ENCODE measurements around the gene COBL.

COBL gene

GRCh38 chr7:51329696-51330263 is 13.2 kb upstream of the COBL start:
- DNase-seq = no peak
- no peak overlapping the region for H3K4me3 ChIP-seq
- H3K36me3 ChIP-seq = no peaks in the 10 kb centered on the region
- intact Hi-C loops (cut with DNase I; ENCODE audit: low total_unique reads) = no loop called here
- H3K4me1 ChIP-seq = no peaks in the 10 kb centered on the region
- TF ChIP-seq, protein P1, sequence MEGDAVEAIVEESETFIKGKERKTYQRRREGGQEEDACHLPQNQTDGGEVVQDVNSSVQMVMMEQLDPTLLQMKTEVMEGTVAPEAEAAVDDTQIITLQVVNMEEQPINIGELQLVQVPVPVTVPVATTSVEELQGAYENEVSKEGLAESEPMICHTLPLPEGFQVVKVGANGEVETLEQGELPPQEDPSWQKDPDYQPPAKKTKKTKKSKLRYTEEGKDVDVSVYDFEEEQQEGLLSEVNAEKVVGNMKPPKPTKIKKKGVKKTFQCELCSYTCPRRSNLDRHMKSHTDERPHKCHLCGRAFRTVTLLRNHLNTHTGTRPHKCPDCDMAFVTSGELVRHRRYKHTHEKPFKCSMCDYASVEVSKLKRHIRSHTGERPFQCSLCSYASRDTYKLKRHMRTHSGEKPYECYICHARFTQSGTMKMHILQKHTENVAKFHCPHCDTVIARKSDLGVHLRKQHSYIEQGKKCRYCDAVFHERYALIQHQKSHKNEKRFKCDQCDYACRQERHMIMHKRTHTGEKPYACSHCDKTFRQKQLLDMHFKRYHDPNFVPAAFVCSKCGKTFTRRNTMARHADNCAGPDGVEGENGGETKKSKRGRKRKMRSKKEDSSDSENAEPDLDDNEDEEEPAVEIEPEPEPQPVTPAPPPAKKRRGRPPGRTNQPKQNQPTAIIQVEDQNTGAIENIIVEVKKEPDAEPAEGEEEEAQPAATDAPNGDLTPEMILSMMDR (IDR thresholded peaks at IDR 0.05) = no peak
- H3K9me3 ChIP-seq = no peaks in the 10 kb centered on the region
- peaks cover 0 to 6% of the 10 kb centered on the region in 2 donors for H3K27me3 ChIP-seq
- no peak overlapping the region for H3K27ac ChIP-seq

DNA sequence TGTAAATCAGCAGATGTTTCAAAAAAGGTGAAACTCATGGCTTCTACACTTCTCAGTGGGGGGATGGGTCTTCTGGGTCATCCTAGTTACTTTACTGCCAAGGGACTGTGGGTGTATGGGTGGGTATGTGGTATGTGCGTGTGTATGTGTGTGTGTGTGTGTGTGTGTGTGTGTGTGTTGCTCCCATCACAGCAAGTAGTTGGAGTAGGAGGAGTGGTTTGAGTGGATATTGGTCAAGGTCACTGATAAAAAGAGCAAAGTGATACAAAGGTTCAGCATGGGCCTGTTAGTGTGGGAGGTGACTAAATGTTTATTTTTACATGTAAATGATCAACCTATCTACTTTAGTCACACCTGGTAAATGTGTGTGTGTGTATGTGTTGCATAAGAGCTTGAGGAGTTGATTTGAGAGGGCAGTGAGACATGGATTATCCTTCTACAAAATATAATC is 11.8 kb upstream of the COBL start:
- Histone ChIP-seq H3K4me3 (no peak overlapping the region), H3K9me3 (no peaks in the 10 kb centered on the region), H3K36me3 (no peaks in the 10 kb centered on the region), H3K27me3 (peaks cover 0 to 6% of the 10 kb centered on the region in 2 donors), H3K4me1 (no peaks in the 10 kb centered on the region), H3K27ac (no peak overlapping the region)
- TF ChIP-seq, protein P1 (IDR thresholded peaks at IDR 0.05) = no peak
- no peak for DNase-seq
- intact Hi-C loops (cut with DNase I; ENCODE audit: low total_unique reads) = no loop called here

- TF ChIP-seq, protein P1 (IDR thresholded peaks at IDR 0.05) = no peak
- H3K9me3 ChIP-seq = no peaks in the 10 kb centered on the region
- H3K27ac ChIP-seq = no peak overlapping the region
- intact Hi-C loops (cut with DNase I; ENCODE audit: low total_unique reads) = no loop called here
- peaks cover 0 to 6% of the 10 kb centered on the region in 2 donors for H3K27me3 ChIP-seq
- DNase-seq = no peak
- H3K4me1 ChIP-seq = no peaks in the 10 kb centered on the region
- H3K36me3 ChIP-seq = no peaks in the 10 kb centered on the region
- no peak overlapping the region for H3K4me3 ChIP-seq
Measured at GRCh38 chr7:51327287-51327717, 10.7 kb upstream of the COBL start.

DNA sequence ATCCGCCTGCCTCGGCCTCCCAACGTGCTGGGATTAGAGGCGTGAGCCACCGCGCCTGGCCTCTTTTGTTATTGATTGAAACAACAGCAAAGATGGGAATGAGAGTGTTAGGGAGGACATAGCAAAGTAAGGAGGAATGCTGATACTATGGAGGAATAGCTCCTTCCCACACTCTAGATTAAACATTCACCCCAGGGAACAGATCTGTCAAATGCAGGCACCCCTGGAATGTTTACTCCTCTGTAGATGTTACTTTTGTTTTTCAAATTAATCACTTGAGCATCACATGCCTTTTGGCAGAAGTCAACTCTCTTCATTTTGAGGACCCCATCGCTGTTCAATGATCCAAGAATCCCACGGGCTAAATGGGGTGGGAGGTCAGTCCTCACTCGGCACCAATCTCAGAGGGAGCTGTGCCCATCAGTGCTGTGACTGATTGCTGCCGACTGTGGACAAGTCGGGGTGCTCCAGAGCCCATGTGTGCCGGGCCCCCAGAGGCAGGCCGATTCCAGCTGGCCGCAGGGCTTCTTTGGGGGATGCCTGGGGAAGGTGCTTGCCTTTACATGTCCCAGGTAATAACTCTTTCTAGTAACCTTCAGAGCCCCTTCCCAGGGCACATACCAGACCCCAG is 10.2 kb upstream of the COBL start:
- no peaks in the 10 kb centered on the region for H3K4me1 ChIP-seq
- peaks cover 0 to 6% of the 10 kb centered on the region in 2 donors for H3K27me3 ChIP-seq
- no peak overlapping the region for H3K27ac ChIP-seq
- intact Hi-C loops (cut with DNase I; ENCODE audit: low total_unique reads) = no loop called here
- H3K4me3 ChIP-seq = no peak overlapping the region
- no peaks in the 10 kb centered on the region for H3K36me3 ChIP-seq
- no peak for DNase-seq
- TF ChIP-seq, protein P1 (IDR thresholded peaks at IDR 0.05) = no peak
- no peaks in the 10 kb centered on the region for H3K9me3 ChIP-seq

DNA sequence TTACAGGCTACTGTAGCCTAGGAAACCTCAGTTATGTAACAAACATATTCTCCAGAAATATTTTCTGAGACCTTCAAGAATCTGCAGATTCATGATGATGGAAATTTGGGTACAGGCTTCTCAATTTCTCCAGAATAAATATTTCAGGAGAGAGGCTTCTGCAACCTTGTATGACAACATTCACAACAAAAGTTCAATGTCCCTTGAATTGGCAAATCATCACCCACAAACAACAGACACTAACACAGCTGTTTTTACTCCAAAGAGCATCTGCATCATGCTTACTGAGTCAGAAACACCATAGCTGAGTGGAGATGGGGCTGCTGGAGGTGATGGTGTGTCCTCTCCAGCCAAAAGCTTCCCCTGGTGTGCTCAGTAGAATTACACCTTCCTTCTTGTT is 9.3 kb upstream of the COBL start:
- TF ChIP-seq, protein P1 (IDR thresholded peaks at IDR 0.05) = no peak
- intact Hi-C loops (cut with DNase I; ENCODE audit: low total_unique reads) = no loop called here
- no peak for DNase-seq
- H3K4me3 ChIP-seq = no peak overlapping the region
- H3K27ac ChIP-seq = no peak overlapping the region
- no peaks in the 10 kb centered on the region for H3K36me3 ChIP-seq
- no peaks in the 10 kb centered on the region for H3K4me1 ChIP-seq
- no peaks in the 10 kb centered on the region for H3K9me3 ChIP-seq
- peaks cover 0 to 6% of the 10 kb centered on the region in 2 donors for H3K27me3 ChIP-seq
